Measurements from ENCODE around the gene CRACDL. TPM values are rescaled to one million over a fixed set of nuclear protein-coding genes. Genes with fewer than 3 reads are reported as not detected.
"Not testable (repeated sequence)": the region's sequence is repeated elsewhere in the genome, so short reads cannot be mapped to it uniquely, and the experiment has no call there.

CRACDL gene
- total RNA-seq, 1 donor from 2014 or later = 18.4 TPM

DNA sequence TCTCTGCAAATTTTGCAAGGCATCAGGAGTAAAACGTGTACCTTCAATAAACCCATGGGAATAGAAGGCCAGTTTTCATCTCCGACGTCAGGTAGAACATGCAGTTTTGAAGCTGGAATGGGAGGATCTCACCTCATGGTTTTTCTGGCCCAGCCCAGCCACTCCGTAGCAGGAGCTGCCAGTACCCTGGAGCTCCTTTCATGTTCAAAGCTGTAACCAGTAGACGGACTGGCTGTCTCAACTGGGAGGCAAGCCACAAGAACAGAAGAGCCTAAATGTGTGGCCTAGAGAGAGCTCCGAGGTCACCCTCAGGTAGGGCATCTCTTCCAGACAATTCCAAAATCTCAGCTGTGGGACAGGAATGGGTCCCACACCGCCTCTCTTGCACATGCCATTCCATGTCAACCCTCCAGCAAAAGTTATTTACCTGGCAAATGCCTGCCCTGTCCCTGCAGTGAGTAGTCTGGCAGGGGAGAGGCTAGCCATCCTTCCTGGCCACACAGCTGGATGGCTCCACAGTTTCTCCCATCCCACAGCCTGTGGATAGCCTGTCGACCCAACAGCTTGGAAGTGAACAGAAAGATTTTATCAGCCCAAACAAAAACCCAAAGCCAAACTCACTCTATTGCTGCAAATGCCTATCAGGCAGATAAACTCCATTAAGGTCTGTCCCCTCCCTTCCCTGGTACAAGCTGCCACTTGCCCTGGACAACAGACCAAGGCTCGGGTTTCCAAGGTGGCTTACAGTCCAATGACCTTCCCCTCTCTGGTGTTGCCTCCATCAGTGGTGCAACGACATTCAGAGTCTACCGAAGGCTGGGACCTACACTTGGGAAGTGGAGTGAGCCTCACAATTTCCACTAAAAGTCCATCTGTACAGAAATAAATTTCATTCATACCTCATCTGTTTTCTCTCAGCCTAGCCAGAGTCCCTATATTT is 27.8 kb downstream of the CRACDL start:
- no peak for DNase-seq (ENCODE audit: low spot score)

DNA sequence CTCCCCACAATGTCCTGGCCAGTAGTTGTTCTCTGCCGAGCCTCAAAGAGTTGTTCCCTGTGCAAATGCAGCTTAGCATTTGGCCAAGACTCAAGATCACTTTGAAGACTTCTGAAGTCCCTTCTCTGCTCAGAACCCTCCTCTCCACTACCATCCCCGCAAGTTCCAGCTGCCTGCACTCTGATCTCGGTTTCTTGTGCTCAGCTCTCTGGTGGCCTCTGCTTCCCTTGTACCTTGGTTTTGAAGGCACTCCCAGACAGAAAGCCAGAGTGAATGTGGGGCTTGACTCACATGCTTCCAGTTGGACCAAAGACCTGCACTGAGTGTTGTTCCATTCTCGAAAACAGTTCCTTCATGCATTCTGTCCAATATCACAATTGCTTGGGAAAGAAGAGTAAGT is 28.6 kb downstream of the CRACDL start:
- DNase-seq (ENCODE audit: low spot score) = no peak

DNA sequence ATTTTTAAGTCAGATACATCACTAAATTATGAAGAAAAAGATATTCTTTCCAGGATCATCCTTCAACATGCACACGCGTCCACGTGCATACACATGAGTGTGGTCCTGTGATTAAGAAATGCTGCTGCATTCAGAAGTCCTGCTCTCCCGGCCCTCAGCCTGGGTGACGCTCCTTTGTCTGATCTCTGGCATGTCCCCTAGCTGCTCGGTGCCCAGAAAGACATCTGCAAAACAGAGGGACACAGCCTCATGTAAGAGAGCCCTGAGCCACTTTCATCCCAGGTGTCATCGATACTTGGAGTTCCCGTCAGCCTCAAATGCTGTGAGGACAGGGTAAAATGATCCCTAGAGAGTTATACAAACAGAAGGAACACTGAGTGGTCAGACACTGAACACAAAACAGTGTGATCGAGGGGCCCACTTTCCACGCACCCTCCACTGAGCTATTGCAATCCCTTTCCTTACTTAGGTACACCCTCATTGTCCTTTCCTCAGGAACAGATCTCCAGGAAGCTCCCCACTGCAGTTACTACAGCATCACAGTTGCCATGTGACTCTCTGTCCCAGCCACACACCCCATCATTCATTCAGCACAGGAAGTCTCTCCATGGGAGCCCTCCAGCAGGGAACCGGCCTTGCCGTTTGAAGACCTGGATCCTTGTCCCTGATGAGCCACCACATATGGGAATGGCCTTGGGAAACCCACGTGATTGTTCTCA is 32.1 kb downstream of the CRACDL start:
- DNase-seq (ENCODE audit: low spot score) = no peak

DNA sequence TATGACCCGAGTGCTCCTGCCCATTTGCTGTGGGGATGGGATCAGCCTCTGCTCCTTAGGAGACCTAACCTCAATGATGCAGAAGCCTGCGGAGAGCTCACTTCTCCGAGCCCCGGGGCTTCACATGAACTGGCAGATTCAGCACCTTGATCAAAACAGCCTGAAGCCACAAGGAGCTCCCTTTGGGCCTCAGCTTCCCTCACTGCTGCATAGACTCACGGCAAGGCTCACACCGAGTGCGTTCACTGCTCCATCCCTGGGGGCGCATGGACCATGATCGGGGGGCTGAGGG is 33.0 kb downstream of the CRACDL start:
- DNase-seq (ENCODE audit: low spot score) = no peak

DNA sequence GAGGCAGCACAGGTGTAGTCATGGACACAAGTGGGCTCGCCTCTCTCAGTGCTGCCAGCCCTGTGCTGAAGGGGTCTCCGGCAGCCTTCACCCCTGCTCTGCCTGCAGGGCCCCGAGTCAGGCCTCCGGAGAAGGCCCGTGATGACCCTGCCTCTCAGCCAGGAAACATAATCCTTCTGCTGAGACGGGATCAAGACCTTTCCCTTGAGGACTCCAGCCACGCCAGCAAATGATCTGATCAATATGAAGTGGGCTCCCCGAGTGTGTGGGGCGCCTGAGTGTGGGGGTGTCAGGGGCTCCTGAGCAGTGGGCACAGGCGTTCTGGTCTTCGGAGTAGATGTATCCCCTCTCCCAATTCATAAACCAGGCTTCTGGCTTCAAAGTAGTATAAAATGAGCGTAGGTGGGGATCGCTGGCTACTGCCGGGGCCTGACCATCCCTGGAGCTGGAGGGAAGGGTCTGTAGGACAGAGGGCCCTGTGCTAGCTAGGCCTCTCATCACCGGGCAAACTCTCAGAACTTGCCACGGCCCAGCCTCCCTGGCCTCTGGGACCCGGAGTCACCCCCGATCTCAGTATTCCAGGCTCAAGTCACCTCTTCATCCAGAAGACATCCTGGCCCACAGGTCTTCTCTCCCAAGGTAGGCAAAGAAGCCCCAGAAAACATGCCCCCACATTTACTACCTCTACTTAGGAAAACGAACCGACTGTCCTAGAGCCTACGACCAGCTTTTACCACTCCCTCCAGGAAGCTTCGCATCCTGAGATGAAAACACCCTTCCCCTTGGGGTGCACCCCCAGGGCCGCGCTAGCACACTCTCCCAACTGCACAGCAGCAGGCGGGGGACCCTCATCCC is 33.6 kb downstream of the CRACDL start:
- DNase-seq (ENCODE audit: low spot score) = no peak

DNA sequence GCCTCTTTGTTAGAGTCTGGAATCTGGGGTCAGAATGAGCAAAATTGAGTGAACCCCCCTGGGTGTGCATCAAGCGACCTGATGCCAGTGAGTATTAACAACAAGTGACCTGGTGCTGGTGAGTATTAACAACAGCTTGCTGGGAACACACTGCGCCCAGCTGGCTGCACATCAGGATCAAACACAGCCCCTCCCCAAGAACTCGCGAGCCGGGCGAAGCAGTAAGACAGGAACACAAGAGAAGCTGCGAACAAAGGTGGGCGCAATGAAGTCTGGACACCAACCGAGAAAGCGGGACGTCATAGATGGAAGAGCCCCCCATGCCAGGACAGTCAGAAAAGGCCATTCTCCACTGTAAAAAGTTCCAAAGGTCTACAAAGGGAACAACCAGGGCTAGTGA is 34.3 kb downstream of the CRACDL start:
- DNase-seq (ENCODE audit: low spot score) = no peak

DNA sequence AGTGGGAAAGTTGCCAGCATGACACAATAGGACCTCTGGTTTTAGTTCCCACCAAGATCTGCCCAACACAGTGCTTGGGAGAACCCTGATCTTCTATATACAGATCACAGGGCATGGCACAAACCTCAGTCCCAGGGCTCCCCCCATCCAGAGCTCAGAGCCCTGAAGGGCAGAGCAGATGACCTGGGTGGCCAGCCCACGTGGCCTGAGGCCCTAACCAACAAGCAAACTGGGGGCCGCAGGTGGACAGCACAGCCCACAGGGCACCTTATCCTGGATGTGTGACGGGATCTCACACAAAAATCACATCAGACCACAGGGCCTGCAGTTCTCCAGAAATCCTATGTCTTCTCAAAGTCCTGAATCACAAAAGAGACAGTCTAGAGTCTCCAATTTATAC is 34.7 kb downstream of the CRACDL start:
- DNase-seq (ENCODE audit: low spot score) = no peak

DNA sequence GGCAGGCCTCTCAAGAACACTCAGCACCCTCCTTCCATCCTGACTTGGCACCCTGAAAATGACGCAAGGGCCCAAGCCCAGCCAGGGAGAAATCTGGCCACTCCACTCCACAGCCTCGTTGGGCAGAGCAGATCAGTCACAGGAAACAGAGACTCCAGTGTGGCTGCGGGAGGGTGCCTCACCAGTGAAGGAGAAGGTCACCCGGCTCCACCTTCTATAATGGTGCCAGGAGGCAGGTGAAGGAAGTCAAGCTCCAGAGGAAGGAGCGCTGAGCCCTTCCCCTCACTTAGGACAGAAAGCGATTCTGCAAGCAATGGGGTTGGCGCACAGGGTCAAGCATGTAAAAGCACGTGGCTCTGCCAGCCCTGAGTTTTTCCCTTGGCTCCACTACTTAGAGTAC is 35.3 kb downstream of the CRACDL start:
- no peak for DNase-seq (ENCODE audit: low spot score)

DNA sequence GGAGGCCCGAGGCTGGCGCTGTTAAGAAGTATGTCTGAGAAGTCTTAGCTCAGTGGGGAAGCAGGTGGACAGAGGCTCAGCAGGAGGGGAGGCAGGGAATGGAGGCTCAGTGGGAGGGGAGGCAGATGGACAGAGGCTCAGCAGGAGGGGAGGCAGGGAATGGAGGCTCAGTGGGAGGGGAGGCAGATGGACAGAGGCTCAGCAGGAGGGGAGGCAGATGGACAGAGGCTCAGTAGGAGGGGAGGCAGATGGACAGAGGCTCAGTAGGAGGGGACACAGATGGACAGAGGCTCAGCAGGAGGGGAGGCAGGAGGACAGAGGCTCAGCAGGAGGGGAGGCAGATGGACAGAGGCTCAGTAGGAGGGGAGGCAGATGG is 36.3 kb downstream of the CRACDL start:
- not testable (repeated sequence) for DNase-seq (ENCODE audit: low spot score)

DNA sequence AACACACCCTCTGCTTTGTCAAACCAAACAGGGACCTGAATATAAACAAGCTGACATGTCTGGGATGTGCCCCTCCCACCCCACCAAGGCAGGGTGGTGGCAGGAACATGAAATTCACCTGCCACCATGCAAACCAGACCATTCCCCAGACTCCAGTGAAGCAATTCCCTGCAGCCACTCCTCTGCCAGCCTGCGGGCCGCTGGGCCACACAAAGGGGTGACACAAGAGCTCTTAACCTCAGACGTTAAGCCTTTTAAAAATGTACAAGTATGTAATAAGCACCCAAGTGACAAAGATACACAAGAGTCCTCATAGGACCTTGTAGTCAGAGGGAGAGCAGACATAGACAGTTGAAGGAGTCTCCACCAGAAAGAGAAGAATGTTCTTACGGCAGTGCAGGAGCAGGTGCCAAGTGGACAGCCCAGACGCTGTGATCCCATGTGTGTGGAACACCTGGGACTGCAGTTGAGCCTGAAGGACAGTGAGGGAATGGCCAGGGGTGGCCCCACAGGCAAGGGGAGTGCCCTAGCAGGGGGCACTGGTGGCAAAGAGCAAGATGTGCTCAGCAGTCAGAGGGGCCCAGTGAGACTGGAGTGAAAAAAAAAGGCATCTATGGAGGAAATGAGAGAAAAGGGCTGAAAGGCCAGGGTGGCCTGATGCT is 36.9 kb downstream of the CRACDL start:
- DNase-seq (ENCODE audit: low spot score) = no peak

DNA sequence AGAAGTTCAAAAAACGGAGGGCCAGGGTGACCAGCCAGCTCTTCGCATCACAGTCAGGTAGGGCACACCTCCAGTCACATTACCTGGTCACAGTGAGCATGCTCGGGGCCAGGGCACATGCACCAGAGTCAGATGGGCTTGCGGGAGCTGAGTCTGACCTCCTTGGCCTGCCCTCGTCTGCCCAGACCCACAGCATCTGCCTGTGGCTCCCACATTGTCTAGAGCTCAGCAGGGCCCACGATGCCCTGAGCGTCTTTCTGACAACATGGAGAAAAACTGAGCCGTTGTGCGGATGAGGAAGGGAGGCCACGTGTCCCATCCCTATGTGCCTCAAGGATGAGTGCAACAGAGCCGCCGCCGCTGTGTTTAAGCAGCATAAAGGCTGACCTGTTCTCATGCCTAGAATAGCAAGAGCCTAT is 37.6 kb downstream of the CRACDL start:
- DNase-seq (ENCODE audit: low spot score) = no peak

DNA sequence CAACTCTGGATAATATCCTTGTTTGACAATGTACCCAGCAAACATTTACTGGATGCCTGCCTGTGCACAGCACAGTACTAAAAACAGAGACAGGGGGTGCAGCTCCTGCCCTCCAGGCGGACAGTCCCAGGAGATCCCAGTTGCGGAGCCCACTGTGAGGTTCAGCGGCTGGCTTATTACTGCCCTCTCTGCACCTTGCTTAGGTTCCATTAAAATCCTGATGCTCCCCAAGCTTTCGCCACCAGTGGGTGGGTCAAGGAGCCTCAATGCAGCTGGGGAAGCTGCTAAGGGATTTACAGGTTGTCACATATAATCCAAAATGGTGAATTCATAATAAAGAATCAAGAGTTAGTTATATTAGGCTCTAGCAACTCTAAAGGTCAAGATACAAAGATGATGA is 38.3 kb downstream of the CRACDL start:
- no peak for DNase-seq (ENCODE audit: low spot score)

DNA sequence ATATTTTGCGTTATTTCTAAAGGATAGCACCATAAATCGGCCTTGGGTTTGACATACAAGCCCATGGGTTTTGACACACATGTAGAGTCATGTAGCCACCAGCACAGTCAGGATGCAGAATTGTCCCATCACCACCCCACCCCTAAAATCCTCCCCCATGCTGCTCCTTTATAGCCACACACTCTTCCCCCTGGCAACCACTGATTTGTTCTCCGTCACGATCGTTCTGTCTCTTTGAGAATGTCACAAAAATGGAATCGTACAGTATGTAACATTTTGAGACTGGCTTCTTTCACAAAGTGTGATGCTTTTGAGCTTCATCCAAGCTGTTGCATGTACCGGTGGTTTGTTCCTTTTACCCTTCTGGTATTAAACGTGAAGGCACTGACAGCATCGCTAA is 39.1 kb downstream of the CRACDL start:
- DNase-seq (ENCODE audit: low spot score) = no peak

DNA sequence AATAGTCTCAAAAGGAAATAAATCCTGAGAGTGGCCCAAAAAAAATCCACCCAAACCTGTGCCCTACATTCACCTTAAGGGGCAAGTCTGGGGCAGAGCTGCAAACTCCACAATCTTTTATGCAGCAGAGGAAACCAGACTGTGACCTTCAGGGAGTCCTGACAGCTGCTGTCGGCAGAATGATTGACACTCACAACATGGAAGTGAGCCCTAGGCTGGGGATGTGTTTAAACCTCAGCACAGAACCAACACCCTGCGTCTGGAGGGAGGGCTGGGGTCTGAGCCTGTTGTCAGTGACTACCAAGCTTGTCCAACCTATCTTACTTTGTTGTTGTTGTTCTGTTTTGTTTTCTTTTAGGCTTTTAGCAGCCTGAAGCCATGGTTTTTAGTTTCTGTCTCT is 39.6 kb downstream of the CRACDL start:
- DNase-seq (ENCODE audit: low spot score) = no peak

DNA sequence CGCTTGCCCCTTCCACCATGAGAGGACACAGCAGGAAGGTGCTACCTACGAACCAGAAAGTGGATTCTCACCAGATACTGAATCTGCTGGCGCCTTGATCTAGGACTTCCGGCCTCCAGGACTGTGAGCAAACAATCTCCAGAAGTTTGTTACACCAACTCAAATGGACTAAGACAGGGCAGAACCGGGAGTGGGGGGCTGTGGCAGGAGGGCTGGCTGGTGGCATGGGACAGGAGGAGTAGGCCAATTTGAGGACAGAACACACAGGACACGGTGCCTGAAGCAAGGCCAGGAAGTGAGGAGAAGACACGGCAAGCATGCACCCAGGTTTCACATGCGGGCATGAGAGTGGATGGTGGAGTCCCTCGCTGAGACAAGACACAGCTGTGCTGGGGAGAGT is 40.1 kb downstream of the CRACDL start:
- DNase-seq (ENCODE audit: low spot score) = no peak

DNA sequence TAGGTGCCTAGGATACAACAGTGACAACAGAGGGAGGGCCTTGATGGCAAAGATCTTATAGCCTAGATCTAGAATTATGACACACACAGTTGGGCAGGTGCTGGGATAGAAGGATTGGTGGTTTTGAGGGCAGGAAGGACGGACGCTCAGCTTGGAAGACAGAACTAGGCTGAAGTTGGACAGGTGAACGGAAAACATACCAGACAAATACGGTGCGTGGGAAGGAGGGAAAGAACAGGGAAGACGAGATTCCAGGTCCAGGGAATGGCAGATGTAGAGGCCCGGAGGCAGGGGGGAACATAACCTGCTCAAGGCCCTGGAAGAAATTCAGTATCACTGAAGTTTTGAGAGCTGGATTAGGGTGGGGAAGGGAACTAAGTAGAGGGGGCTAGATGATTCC is 40.8 kb downstream of the CRACDL start:
- no peak for DNase-seq (ENCODE audit: low spot score)

DNA sequence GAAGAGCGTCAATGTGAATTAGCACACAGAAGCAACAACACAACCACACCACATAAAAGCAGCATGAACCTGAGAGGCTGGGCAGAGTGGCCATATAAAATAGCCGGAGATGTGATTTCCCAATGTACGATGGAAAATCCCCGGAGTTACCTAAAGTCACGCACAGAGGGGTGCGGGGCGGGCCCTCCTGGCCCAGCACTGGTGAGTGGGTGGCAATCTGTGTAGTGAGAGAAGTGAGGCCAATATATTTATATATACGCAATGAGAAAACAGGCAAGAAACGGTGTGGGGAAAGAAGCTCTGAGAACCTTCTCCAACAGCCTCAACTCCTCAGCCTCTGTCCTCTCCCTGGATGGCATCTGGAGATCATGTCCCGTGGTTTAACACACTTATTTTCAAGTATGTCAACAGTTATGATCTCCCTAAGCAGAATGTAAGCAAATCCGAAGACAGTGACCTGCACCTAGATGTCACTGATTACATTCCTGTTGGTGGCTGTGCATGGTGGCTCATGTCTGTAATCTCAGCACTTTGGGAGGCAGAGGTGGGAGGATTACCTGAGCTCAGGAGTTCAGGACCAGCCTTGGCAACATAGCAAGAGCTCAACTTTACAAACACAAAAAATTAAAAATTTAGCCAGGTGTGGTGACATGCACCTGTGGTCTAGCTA is 41.6 kb downstream of the CRACDL start:
- no peak for DNase-seq (ENCODE audit: low spot score)

DNA sequence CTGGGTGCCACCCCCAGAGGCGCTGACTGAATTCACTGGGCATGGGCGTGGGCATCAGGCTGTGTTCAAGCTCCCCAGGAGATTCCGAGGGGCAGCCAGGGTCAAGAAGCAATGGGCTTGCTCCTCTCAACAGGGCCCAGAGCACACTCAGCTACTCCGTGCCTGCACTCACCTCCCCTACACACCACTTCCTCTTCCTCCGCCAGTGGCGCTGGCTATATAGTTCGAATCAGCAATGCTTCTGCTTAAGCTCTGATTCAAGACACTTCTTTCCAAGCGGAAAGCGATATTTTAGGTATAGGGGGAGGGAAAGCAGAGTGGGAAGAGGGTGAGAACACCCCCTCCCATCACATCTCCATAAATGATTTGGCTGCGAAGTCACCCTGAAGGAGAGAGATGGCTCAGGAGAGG is 42.1 kb downstream of the CRACDL start:
- no peak for DNase-seq (ENCODE audit: low spot score)

DNA sequence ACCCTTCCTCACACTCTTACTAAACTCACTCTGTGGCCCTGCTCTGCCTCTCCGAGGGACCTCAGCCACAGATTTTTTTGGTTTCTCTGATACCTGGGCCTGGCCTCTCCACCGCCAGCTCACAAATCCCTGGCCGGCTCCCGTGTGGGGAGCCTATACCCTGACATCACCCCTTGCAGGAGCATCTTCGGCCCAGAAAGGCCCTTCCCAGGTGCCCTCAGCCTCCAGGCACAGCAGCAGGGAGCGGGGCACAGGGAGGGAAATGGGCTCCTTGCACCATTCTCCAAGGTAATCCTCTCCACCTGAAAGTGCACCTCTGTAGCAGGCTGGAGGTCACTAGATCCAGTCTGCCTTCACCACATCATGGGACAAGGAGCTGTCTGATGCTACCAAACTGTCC is 43.2 kb downstream of the CRACDL start:
- DNase-seq (ENCODE audit: low spot score) = no peak

DNA sequence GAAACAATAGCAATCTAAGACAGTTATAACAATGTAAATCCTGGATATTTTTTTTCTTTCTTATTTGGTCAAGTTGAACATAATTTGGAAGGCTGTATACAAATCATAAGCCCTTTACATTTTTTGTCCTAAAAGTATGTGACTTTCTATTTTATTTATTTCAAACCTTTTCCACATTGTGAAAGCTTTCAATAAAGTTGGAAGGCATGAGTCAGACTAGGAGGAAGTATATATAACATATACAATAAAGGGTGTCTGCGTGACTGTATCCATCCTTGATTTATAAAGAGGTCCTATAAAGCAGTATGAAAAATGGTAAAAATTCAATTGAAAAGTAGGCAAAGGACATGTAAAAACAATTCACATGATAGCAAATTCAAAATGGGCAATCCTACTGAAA is 44.4 kb downstream of the CRACDL start:
- DNase-seq (ENCODE audit: low spot score) = no peak

DNA sequence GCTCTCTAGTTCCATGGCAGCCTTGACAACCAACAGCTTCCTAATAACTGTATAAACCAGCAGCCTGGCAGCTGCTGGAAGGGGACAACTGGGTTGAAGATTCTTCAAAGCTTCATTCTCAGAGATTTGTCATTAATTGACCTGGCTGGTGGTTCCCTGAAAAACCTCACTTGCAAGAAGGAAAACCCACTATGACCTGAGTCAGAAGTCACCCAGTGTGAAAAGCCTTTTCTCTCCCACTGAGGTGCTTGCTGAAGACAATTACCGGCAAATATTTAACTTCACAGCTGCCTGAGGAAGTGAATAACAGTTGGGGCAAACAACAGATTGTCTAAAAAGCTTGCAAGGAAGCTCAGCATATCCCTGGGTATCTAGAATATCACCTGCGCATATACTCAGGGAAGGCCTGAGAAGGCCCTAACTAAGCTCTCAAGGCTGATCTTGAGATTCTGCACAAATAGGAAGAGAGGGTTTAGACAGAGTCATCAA is 49.9 kb downstream of the CRACDL start:
- no peak for DNase-seq (ENCODE audit: low spot score)
